Mucosa of stomach (tissue), 1 donor: ENCODE data around the gene WIPF2.

Experiments
- H3K27me3 ChIP-seq: one replicate; pipeline ENCODE4 v1.7.0; 2013; ENCODE audit warnings: mild to moderate bottlenecking, low read length; ENCODE audit not compliant: control insufficient read depth, insufficient read depth
- H3K36me3 ChIP-seq: one replicate; pipeline ENCODE4 v1.7.0; 2013; ENCODE audit warnings: low read length; ENCODE audit not compliant: control insufficient read depth, insufficient read depth
- H3K4me1 ChIP-seq: one replicate; pipeline ENCODE4 v1.7.0; 2013; ENCODE audit warnings: mild to moderate bottlenecking, low read length; ENCODE audit not compliant: control insufficient read depth, insufficient read depth
- H3K4me3 ChIP-seq: one replicate; pipeline ENCODE4 v1.7.0; 2013; ENCODE audit warnings: low read length
- H3K9ac ChIP-seq: one replicate; pipeline ENCODE4 v1.7.0; 2013; ENCODE audit warnings: mild to moderate bottlenecking, low read length, moderate library complexity
- H3K9me3 ChIP-seq: one replicate; pipeline ENCODE4 v1.7.0; 2013; ENCODE audit warnings: mild to moderate bottlenecking, low read length, moderate library complexity; ENCODE audit not compliant: control insufficient read depth
- donor health status: Pancreatic carcinoma.

Gene WIPF2, protein sequence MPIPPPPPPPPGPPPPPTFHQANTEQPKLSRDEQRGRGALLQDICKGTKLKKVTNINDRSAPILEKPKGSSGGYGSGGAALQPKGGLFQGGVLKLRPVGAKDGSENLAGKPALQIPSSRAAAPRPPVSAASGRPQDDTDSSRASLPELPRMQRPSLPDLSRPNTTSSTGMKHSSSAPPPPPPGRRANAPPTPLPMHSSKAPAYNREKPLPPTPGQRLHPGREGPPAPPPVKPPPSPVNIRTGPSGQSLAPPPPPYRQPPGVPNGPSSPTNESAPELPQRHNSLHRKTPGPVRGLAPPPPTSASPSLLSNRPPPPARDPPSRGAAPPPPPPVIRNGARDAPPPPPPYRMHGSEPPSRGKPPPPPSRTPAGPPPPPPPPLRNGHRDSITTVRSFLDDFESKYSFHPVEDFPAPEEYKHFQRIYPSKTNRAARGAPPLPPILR

DNA sequence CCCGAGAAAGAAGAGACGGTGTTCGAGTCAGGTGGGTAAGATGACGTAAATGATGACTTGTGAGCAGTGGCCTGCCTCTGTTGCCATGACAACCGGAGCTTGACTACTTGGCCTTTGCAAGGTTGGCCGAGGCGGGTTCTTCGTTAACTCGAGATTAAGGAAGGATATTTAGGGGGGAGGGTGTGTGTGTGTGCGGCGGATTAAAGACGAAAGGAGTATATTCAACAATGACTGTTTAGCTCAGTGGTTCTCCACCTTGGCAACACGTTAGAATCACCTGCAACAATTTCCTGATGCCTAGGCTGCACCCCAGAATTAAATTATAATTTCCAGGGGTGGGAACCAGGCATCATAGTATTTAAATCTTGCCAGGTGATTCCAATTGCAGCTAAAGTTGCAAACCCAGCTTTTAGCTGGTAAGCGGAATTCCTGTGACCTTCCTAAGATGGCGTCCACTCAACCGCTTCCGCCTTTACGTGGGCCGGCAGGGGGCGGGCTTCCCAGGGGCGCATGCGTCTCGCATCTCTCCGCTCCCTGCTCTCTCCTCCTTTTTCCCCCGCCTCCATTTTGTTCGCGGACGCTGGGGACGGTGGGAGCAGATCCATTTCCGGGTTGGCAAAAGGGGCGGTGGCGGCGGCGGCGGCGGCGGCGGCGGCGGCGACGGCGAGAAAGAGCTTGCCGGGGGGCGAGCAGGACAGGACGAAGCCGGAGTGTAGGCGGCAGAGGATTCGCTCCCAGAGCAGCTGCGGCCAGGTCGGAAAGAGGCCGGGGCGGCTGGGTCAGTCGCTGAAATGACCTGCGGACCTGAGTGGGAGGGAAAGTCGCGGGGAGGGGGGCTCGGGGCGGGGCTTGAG, at the start of gene WIPF2:
WIPF2 (plus strand) TSS at position 565 of the 854 bp plus-strand sequence. CDS start 37,156 bp downstream, outside the sequence.
- peak within 1 kb of the TSS; percentile 84 for H3K9ac ChIP-seq
- no peaks in the 10 kb centered on the region for H3K36me3 ChIP-seq
- H3K9me3 ChIP-seq: no peaks in the 10 kb centered on the region

DNA sequence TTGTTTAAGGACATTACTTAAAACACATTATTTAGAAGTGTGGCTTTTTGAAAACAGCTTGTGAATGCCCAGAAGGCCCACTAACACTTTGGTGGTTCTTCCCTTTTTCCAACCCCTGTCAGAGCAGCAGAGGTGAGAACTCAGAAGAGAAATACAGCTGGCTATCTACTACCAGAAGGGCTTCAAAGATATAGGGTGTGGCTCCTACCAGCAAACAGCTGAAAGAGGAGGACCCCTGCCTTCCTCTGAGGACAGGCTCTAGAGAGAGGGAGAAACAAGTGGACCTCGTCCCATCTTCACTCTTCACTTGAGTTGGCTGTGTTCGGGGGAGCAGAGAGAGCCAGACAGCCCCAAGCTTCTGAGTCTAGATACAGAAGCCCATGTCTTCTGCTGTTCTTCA, 48.8 kb upstream of the WIPF2 start:
- Histone ChIP-seq H3K4me1 (no peaks in the 10 kb centered on the region), H3K4me3 (no peak overlapping the region), H3K9me3 (no peaks in the 10 kb centered on the region), H3K27me3 (no peaks in the 10 kb centered on the region), H3K9ac (no peak overlapping the region), H3K36me3 (peaks cover 19% of the 10 kb centered on the region)

More for the DNA sequence above, at the start of gene WIPF2:
- Histone ChIP-seq H3K27me3 (no peaks in the 10 kb centered on the region), H3K4me1 (peaks cover 29% of the 10 kb centered on the region), H3K4me3 (peak within 1 kb of the TSS; percentile 78)

DNA sequence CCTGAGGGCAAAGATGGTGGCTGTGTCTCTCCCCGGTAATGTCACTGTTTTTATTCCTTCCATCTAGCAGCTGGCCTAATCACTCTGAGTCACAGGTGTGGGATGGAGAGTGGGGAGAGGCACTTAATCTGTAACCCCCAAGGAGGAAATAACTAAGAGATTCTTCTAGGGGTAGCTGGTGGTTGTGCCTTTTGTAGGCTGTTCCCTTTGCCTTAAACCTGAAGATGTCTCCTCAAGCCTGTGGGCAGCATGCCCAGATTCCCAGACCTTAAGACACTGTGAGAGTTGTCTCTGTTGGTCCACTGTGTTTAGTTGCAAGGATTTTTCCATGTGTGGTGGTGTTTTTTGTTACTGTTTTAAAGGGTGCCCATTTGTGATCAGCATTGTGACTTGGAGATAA, 47.4 kb upstream of the WIPF2 start:
- H3K36me3 ChIP-seq: peaks cover 19% of the 10 kb centered on the region
- no peaks in the 10 kb centered on the region for H3K27me3 ChIP-seq
- no peak overlapping the region for H3K9ac ChIP-seq
- H3K9me3 ChIP-seq: no peaks in the 10 kb centered on the region
- H3K4me3 ChIP-seq: no peak overlapping the region
- peaks cover 14% of the 10 kb centered on the region for H3K4me1 ChIP-seq

DNA sequence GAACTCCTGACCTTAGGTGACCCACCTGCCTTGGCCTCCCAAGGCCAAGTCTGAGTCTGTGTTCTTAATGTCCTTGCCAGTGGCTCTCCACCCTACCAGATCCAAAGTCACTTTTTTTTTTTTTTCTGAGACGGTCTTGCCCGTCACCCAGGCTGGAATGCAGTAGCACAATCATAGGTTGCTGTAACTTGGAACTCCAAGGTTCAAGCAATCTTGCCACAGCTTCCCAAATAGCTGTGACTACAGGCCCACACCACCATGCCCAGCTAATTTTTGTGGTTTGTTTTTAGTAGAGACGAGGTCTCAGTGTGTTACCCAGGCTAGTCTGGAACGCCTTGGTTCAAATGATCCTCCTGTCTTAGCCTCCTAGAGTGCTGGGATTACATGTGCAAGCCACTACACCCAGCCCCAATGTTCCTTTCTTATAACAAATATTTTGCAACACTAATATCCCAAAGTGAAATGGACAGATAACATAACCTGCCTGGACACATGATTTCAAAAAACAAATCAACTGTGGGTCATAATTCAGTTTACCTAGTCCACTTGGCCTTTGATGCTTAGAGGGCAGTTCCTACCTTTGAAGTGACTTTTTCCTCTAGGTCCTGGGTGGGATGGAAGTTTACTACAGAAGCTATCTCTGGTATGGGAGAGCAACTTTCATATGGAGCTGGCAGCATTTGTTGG, 45.9 kb upstream of the WIPF2 start:
- no peaks in the 10 kb centered on the region for H3K27me3 ChIP-seq
- no peak overlapping the region for H3K9ac ChIP-seq
- no peaks in the 10 kb centered on the region for H3K9me3 ChIP-seq
- peaks cover 11% of the 10 kb centered on the region for H3K36me3 ChIP-seq
- H3K4me3 ChIP-seq: no peak overlapping the region
- H3K4me1 ChIP-seq: peaks cover 18% of the 10 kb centered on the region

DNA sequence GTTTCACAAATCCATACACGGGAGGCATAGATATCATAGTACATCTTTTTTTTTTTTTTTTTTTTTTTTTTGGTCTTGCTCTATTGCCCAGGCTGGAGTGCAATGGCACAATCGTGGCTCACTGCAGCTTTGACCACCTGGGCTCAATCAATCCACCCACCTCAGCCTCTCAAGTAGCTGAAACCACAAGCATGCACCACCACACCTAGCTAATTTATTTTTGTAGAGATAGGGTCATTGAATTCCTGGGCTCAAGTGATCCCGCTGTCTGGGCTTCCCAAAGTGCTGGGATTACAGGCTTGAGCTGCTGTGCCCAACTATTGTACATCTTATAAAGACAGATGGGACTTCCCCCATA, 45.3 kb upstream of the WIPF2 start:
- Histone ChIP-seq H3K27me3 (no peaks in the 10 kb centered on the region), H3K9me3 (no peaks in the 10 kb centered on the region), H3K36me3 (peaks cover 11% of the 10 kb centered on the region), H3K4me1 (peaks cover 18% of the 10 kb centered on the region), H3K9ac (no peak overlapping the region), H3K4me3 (no peak overlapping the region)

DNA sequence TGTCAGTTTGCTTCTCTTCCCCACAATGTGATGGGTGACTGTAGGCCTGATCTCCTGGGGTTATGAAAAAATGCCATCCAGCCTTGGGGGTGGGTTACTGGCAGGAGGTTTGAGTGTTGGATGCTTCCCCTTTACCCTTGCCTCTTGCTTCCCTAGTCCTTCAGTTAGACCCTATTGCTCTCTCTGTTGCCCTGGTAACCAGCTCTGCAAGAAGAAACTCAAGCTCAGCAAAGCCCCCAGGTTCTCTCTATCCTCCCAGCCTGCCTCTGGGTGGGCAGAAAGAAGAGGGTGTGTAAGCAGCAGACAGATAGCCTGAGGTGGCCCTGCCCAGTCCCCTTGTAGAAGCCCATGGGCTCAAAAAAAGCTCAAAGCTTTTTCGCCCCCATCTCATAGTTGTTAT, 44.6 kb upstream of the WIPF2 start:
- no peaks in the 10 kb centered on the region for H3K27me3 ChIP-seq
- H3K4me3 ChIP-seq: no peak overlapping the region
- H3K4me1 ChIP-seq: peaks cover 20% of the 10 kb centered on the region
- peaks cover 11% of the 10 kb centered on the region for H3K36me3 ChIP-seq
- no peak overlapping the region for H3K9ac ChIP-seq
- H3K9me3 ChIP-seq: no peaks in the 10 kb centered on the region

DNA sequence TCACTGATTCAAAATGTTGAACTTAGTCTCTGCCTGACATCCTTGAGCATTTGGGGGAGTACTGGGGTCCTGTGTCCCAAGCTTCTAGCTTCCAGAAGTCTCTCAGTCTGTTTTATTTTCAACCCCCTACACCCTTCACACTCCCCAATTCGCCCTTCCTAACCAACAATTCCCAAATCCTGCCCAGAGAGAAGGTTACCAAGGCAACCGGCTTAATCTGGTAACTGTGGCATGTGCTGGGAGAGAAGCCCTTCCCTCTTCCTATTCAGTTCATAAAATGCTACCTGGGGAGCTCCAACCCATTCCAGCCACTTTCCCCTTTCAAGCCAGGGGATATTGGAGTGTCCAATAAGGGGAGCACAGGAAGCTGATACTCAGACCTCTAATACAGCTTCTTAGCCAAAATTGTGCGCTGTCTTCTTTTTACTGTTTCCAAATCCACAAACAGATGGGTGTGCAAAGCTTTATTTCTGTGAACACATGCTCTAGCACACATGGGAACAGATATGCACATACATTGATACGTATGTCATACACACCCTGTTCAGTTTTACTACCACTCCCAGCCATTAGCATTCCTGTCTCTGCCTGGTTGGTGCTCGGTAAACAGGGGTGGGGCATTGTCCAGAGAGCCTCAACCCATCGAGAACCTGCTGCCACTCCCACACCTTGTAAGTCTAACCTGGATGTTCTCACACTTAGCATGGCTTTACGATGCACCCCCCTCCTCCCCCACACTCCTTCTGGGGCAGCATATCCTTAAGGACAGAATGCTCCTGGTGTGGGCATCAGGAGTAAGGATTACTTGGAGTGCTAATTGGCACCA, 43.0 kb upstream of the WIPF2 start:
- Histone ChIP-seq H3K36me3 (peaks cover 7% of the 10 kb centered on the region), H3K9ac (peak overlapping the region; percentile 49)

DNA sequence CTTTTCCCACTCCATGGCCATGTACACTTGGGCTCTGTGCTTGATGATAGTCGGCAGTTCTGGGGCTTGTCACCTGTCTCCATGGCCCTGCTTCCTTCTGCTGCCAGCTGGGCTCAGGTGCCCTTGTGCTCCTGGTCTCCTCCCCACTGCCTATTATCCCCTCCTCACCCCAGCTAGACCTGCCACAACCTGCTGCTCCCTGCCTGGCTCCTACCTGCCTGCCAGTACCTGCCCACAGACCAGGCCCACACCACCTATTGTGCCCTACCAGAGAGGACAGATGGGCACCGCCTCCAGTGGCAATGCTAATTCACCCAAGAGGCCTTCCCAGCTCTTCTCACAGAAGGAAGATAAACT, 42.4 kb upstream of the WIPF2 start:
- Histone ChIP-seq H3K27me3 (no peaks in the 10 kb centered on the region), H3K9me3 (no peaks in the 10 kb centered on the region), H3K4me3 (no peak overlapping the region), H3K4me1 (peaks cover 42% of the 10 kb centered on the region), H3K9ac (peak overlapping the region; percentile 49), H3K36me3 (peaks cover 1% of the 10 kb centered on the region)

More for the DNA sequence above, 43.0 kb upstream of the WIPF2 start:
- no peaks in the 10 kb centered on the region for H3K27me3 ChIP-seq
- H3K4me1 ChIP-seq: peaks cover 36% of the 10 kb centered on the region
- H3K9me3 ChIP-seq: no peaks in the 10 kb centered on the region
- H3K4me3 ChIP-seq: no peak overlapping the region

DNA sequence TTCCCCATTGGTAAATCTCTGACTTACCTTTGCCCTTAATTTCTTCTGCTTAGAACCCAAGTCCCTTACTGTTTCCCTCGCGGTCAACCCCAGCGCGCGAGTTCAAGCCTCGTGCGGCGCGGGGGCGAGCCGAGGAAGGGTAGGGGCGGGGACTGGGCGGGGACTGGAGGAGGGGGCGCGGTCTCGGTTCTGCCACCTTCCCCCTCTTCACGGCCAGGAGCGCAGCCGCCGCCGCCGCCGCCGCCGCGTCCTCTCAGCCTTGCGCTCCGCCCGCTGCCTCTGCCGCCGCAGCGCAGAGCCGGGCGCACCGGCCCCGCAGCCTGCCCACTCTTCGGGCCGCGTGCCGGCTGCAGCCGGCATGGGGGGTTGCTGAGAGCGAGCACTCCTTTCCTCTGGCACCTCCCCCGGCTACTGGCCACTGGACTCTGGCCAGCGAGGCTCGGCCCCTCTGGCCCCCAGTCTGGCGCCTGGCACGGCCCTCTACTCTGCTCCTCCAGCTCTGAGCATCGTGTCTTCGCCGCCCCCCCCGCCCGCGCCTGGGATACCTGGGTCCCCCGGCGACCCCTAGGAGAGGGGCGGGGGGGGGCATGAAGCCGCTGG, 41.7 kb upstream of the WIPF2 start, which contains the start of gene RAPGEFL1:
RAPGEFL1 (plus strand) TSS at position 196 of the 600 bp plus-strand sequence; CDS start at position 588, 392 bp downstream.
- no peaks in the 10 kb centered on the region for H3K36me3 ChIP-seq
- peak within 1 kb of the TSS; percentile 66 for H3K4me3 ChIP-seq
- H3K4me1 ChIP-seq: peaks cover 48% of the 10 kb centered on the region
- no peaks in the 10 kb centered on the region for H3K9me3 ChIP-seq
- H3K27me3 ChIP-seq: no peaks in the 10 kb centered on the region
- H3K9ac ChIP-seq: peak within 1 kb of the TSS; percentile 81

DNA sequence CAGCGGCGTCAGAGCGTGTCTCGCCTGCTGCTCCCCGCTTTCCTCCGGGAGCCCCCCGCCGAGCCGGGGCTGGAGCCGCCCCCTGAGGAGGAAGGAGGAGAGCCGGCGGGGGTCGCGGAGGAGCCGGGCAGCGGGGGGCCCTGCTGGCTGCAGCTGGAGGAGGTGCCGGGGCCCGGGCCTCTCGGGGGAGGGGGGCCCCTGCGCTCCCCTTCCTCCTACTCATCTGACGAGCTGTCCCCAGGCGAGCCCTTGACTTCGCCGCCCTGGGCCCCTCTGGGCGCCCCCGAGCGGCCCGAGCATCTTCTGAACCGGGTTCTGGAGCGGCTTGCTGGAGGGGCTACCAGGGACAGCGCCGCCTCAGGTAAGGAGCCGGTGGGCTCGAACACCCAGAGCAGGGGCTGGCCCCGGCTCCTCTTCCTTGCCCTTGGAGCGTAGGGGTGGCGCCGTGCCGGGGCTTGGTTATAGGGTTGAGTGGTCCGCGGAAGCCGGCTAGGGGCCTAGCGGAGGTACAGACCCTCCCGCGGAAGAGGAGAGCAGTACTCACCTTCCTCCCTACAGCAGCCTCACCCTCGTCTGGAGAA, 41.0 kb upstream of the WIPF2 start:
- Histone ChIP-seq H3K9ac (peak overlapping the region; percentile 81), H3K9me3 (no peaks in the 10 kb centered on the region), H3K36me3 (no peaks in the 10 kb centered on the region), H3K4me1 (peaks cover 48% of the 10 kb centered on the region), H3K27me3 (no peaks in the 10 kb centered on the region), H3K4me3 (peak overlapping the region; percentile 66)
